ENCODE data around the gene ST8SIA3. TPM values are rescaled to one million over a fixed set of nuclear protein-coding genes. Genes with fewer than 3 reads are reported as not detected.

Gene ST8SIA3
- total RNA-seq, 1 donor from 2014 or later = not detected

GRCh38 chr18:57404345-57404744 lies 52.0 kb downstream of the ST8SIA3 start:
- POLR2A ChIA-PET = no interaction called here
- peaks cover 24% of the 10 kb centered on the region for H3K27me3 Mint-ChIP-seq
- no peaks in the 10 kb centered on the region for H3K4me1 Mint-ChIP-seq
- DNase-seq = no peak
- H3K27ac Mint-ChIP-seq = no peak overlapping the region
- no peak overlapping the region for H3K4me3 Mint-ChIP-seq
- H3K36me3 Mint-ChIP-seq (ENCODE audit: low read depth) = no peaks in the 10 kb centered on the region
- no peak for TF ChIP-seq CTCF (IDR thresholded peaks at IDR 0.05)
- no peak for ATAC-seq (ENCODE audit: low read depth)
- CTCF ChIA-PET = no interaction called here
- peaks cover 2% of the 10 kb centered on the region for H3K9me3 Mint-ChIP-seq
- intact Hi-C loops (cut with micrococcal nuclease) = no loop called here

DNA sequence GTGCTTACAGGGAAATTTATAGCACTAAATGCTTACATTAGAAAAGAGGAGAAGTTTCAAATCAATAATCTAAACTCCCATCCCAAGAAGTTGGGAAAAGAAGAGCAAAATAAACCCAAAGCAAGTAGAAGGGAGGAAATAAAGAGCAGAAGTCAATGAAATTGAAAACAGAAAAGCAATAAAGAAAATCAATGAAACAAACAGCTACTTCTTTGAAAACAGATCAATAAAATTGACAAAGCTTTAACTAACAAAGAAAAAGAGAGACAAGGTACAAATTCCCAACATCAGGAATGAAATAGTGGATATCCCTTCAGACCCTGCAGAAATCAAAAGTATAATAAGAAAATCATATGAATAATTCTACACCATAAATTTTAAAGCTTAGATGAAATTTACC lies 57.3 kb downstream of the ST8SIA3 start:
- H3K27ac Mint-ChIP-seq = no peak overlapping the region
- TF ChIP-seq CTCF (IDR thresholded peaks at IDR 0.05) = no peak
- H3K4me1 Mint-ChIP-seq = no peaks in the 10 kb centered on the region
- DNase-seq (no peak), ATAC-seq (ENCODE audit: low read depth) (no peak)
- POLR2A ChIA-PET = no interaction called here
- CTCF ChIA-PET = interaction anchor here (0.9 kb wide), 1 partner anchor 540 kb away, joined by 3 read pairs; no protein-coding TSS in a partner anchor
- peaks cover 2% of the 10 kb centered on the region for H3K9me3 Mint-ChIP-seq
- H3K36me3 Mint-ChIP-seq (ENCODE audit: low read depth) = no peaks in the 10 kb centered on the region
- no peak overlapping the region for H3K4me3 Mint-ChIP-seq
- H3K27me3 Mint-ChIP-seq = peaks cover 15% of the 10 kb centered on the region
- intact Hi-C loops (cut with micrococcal nuclease) = no loop called here

DNA sequence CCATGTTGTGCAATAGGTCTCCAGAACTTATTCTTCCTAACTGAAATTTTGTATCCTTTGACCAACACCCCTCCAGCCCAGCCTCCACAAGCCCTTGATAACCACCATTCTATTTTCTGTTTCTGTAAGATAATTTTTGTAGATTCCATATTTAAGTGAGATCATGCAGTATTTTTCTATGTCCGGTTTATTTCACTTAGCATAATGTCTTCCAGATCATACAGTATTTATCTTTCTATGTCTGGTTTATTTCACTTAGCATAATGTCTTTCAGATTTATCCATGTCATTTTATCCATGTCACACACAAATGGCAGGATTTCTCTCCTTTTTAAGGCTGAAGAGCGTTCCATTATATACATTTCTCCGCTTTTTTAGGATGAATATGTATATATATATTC lies 58.4 kb downstream of the ST8SIA3 start:
- Mint-ChIP-seq H3K9me3 (peaks cover 2% of the 10 kb centered on the region), H3K36me3 (ENCODE audit: low read depth) (no peaks in the 10 kb centered on the region), H3K27ac (no peak overlapping the region), H3K4me3 (no peak overlapping the region), H3K27me3 (peaks cover 19% of the 10 kb centered on the region), H3K4me1 (no peaks in the 10 kb centered on the region)
- ChIA-PET POLR2A (no interaction called here), CTCF (no interaction called here)
- no peak for TF ChIP-seq CTCF (IDR thresholded peaks at IDR 0.05)
- intact Hi-C loops (cut with micrococcal nuclease) = no loop called here
- no peak for DNase-seq
- no peak for ATAC-seq (ENCODE audit: low read depth)

- Mint-ChIP-seq H3K9me3 (peaks cover 10% of the 10 kb centered on the region), H3K36me3 (ENCODE audit: low read depth) (no peaks in the 10 kb centered on the region)
- TF ChIP-seq CTCF (IDR thresholded peaks at IDR 0.05) = no peak
Observed at GRCh38 chr18:57416542-57416941, 64.2 kb downstream of the ST8SIA3 start.

More at GRCh38 chr18:57416542-57416941, 64.2 kb downstream of the ST8SIA3 start:
- peaks cover 23% of the 10 kb centered on the region for H3K27me3 Mint-ChIP-seq
- no peak overlapping the region for H3K27ac Mint-ChIP-seq
- CTCF ChIA-PET = no interaction called here
- intact Hi-C loops (cut with micrococcal nuclease) = no loop called here
- no peak for DNase-seq
- no peak overlapping the region for H3K4me3 Mint-ChIP-seq
- ATAC-seq (ENCODE audit: low read depth) = no peak
- POLR2A ChIA-PET = no interaction called here
- no peaks in the 10 kb centered on the region for H3K4me1 Mint-ChIP-seq

Other genes starting within 250 kb of the ST8SIA3 start
- gene BOD1L2, start 205.5 kb upstream of the ST8SIA3 start, total RNA-seq = not detected in 2 replicates
- not detected in 2 replicates for gene ONECUT2, start 82.8 kb downstream of the ST8SIA3 start, total RNA-seq
- gene FECH, start 234.1 kb downstream of the ST8SIA3 start, total RNA-seq = 9.2 and 9.3 TPM in 2 replicates

Measured in activated B cell treated with CpG ODN at 0.5 μM for 24 hours (primary cell).